ENCODE results near the gene CDKN1C. TPM values are rescaled to one million over a fixed set of nuclear protein-coding genes. Genes with fewer than 3 reads are reported as not detected.

Gene CDKN1C
- 100 to 1,000 TPM in 1 of 4 donors, 10 to 100 TPM in 1, 1 to 10 TPM in 2; 4.0 to 328 (median 17.7) TPM for polyA plus RNA-seq
- long read RNA-seq, donor 1, transcript CDKN1C-205 (2 exons, 944 nt) = minor isoform, 44 of 441 reads
- long read RNA-seq, donor 1, transcript CDKN1C-204 (4 exons, 1,771 nt) = major isoform, 224 of 441 reads
- long read RNA-seq, donor 1, transcript CDKN1C-201 (4 exons, 1,193 nt) = minor isoform, 13 of 441 reads
- long read RNA-seq, donor 1, transcript CDKN1C-203 (3 exons, 1,930 nt) = minor isoform, 85 of 441 reads
- long read RNA-seq, donor 1, partial matches to known transcripts = 21 of 441 reads
- long read RNA-seq, donor 1, other reads (novel, unspliced or antisense) = 42 of 441 reads
- long read RNA-seq, donor 2, transcript CDKN1C-204 (4 exons, 1,771 nt) = major isoform, 26 of 94 reads
- long read RNA-seq, donor 2, transcript CDKN1C-201 (4 exons, 1,193 nt) = minor isoform, 5 of 94 reads
- long read RNA-seq, donor 2, transcript CDKN1C-203 (3 exons, 1,930 nt) = minor isoform, 8 of 94 reads
- long read RNA-seq, donor 2, transcript CDKN1C-205 (2 exons, 944 nt) = minor isoform, 6 of 94 reads
- long read RNA-seq, donor 2, partial matches to known transcripts = 49 of 94 reads
- long read RNA-seq, donor 2, other reads (novel, unspliced or antisense) = 0 of 94 reads
- long read RNA-seq, donor 3, transcript CDKN1C-202 (3 exons, 1,936 nt) = minor isoform, 6 of 90 reads
- long read RNA-seq, donor 3, transcript CDKN1C-205 (2 exons, 944 nt) = minor isoform, 9 of 90 reads
- long read RNA-seq, donor 3, transcript CDKN1C-203 (3 exons, 1,930 nt) = minor isoform, 21 of 90 reads
- long read RNA-seq, donor 3, transcript CDKN1C-204 (4 exons, 1,771 nt) = major isoform, 50 of 90 reads
- long read RNA-seq, donor 3, partial matches to known transcripts = 0 of 90 reads
- long read RNA-seq, donor 3, other reads (novel, unspliced or antisense) = 0 of 90 reads
- long read RNA-seq, donor 4 = 0 reads
- long read RNA-seq, donor 5, transcript CDKN1C-205 (2 exons, 944 nt) = minor isoform, 16 of 55 reads
- long read RNA-seq, donor 5, transcript CDKN1C-203 (3 exons, 1,930 nt) = major isoform, 23 of 55 reads
- long read RNA-seq, donor 5, transcript CDKN1C-204 (4 exons, 1,771 nt) = minor isoform, 9 of 55 reads
- long read RNA-seq, donor 5, partial matches to known transcripts = 0 of 55 reads
- long read RNA-seq, donor 5, other reads (novel, unspliced or antisense) = 0 of 55 reads
- long read RNA-seq, donor 6, transcript CDKN1C-204 (4 exons, 1,771 nt) = major isoform, 61 of 270 reads
- long read RNA-seq, donor 6, transcript CDKN1C-201 (4 exons, 1,193 nt) = minor isoform, 7 of 270 reads
- long read RNA-seq, donor 6, transcript CDKN1C-203 (3 exons, 1,930 nt) = minor isoform, 23 of 270 reads
- long read RNA-seq, donor 6, transcript CDKN1C-205 (2 exons, 944 nt) = minor isoform, 20 of 270 reads
- long read RNA-seq, donor 6, partial matches to known transcripts = 157 of 270 reads
- long read RNA-seq, donor 6, other reads (novel, unspliced or antisense) = 0 of 270 reads
- long read RNA-seq, donor 7 = 0 reads
- long read RNA-seq, donor 8, partial matches to known transcripts = 0 of 9 reads
- long read RNA-seq, donor 8, other reads (novel, unspliced or antisense) = 0 of 9 reads
- long read RNA-seq, donor 9, transcript CDKN1C-204 (4 exons, 1,771 nt) = major isoform, 13 of 29 reads
- long read RNA-seq, donor 9, transcript CDKN1C-203 (3 exons, 1,930 nt) = minor isoform, 9 of 29 reads
- long read RNA-seq, donor 9, partial matches to known transcripts = 0 of 29 reads
- long read RNA-seq, donor 9, other reads (novel, unspliced or antisense) = 0 of 29 reads
- long read RNA-seq, donor 10, transcript CDKN1C-205 (2 exons, 944 nt) = minor isoform, 5 of 62 reads
- long read RNA-seq, donor 10, transcript CDKN1C-204 (4 exons, 1,771 nt) = major isoform, 42 of 62 reads
- long read RNA-seq, donor 10, transcript CDKN1C-203 (3 exons, 1,930 nt) = minor isoform, 12 of 62 reads
- long read RNA-seq, donor 10, partial matches to known transcripts = 0 of 62 reads
- long read RNA-seq, donor 10, other reads (novel, unspliced or antisense) = 0 of 62 reads

DNA sequence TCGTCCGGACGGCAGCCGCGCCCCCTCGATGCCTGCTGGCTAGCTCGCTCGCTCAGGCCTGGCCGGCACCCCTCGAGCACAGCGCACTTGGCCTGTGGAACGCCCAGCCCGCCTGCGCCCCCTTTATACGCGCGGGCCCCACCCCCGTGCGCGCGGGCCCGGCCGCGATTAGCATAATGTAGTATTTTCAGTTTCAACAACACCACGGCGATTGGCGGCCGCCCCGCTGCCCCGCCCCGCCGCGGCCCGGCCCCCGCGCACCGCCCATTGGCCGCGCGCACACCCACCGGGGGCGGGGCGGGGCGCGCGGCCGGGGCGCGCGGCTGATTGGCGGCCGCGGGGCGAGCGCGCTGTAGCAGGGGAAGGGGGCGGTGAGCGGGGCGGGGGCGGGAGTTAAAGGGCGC, at the start of gene CDKN1C:
CDKN1C (minus strand) TSS at position 98 of the 404 bp plus-strand sequence. CDS start 319 bp downstream, outside the sequence.
- Histone ChIP-seq H3K27me3 (ENCODE audit: control insufficient read depth in 3 of 3, insufficient read depth in 3 of 3, low read length in 3 of 3) (peaks cover 0 to 2% (median 0%) of the 10 kb centered on the region in 3 donors), H3K36me3 (ENCODE audit: control insufficient read depth in 3 of 3, insufficient read depth in 2 of 3, low read depth in 1 of 3, low read length in 3 of 3) (peaks cover 0 to 28% (median 0%) of the 10 kb centered on the region in 3 donors), H3K9me3 (ENCODE audit: control insufficient read depth in 2 of 2, insufficient read depth in 1 of 2, low read depth in 1 of 2, low read length in 1 of 2) (peaks cover 0 to 10% of the 10 kb centered on the region in 2 donors), H3K4me1 (ENCODE audit: control insufficient read depth in 3 of 3, insufficient read depth in 2 of 3, low read depth in 1 of 3, low read length in 2 of 3) (peaks cover 0 to 28% (median 0%) of the 10 kb centered on the region in 3 donors), H3K4me3 (ENCODE audit: low read depth in 1 of 3, low read length in 3 of 3) (peak within 1 kb of the TSS; percentile 46 to 82 (median 66)), H3K27ac (ENCODE audit: low read depth in 1 of 3, low read length in 2 of 3) (peak within 1 kb of the TSS in 2 of 3 donors; percentile 74 to 91)
- 0 to 1% (median 1%) methylated on average over 21 to 59 of the region's 61 CpGs for WGBS, 3 donors
- DNase-seq (peak; percentile 80 to 95), FAIRE-seq (no peak)

DNA sequence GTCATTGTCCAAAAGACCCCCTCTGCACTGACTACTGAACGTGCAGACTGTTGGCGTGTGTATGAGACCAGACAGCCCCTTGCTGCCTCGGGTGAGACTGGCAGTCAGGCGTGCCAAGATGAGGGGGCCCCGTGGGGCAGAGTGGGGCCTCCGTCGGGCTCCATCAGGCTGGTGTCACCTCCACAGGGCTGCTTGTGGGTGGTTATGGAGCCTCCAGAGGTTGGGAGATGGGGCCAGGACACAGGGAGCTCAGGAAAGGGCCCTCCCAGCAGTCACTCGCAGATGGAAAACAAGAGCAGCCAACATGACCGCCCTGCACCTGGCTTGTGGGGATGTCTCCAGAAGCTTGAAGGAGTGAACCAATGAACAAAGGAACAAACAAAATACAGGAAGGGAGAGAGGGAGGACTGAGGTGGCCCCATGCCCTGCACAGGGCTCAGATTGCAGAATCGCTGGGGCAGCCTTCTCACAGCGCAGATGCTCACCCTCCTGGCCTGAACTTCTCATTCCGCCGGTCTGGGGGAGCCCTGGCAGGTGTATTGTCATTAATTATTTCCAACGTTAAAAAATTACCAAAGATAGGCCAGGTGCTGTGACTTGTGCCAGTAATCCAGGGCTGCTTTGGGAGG, 49.1 kb upstream of the CDKN1C start:
- Histone ChIP-seq H3K4me1 (ENCODE audit: control insufficient read depth in 3 of 3, insufficient read depth in 2 of 3, low read depth in 1 of 3, low read length in 2 of 3) (peaks cover 0 to 10% (median 0%) of the 10 kb centered on the region in 3 donors), H3K4me3 (ENCODE audit: low read depth in 1 of 3, low read length in 3 of 3) (no peak overlapping the region), H3K27me3 (ENCODE audit: control insufficient read depth in 3 of 3, insufficient read depth in 3 of 3, low read length in 3 of 3) (peaks cover 0 to 16% (median 0%) of the 10 kb centered on the region in 3 donors), H3K36me3 (ENCODE audit: control insufficient read depth in 3 of 3, insufficient read depth in 2 of 3, low read depth in 1 of 3, low read length in 3 of 3) (no peaks in the 10 kb centered on the region), H3K9me3 (ENCODE audit: control insufficient read depth in 2 of 2, insufficient read depth in 1 of 2, low read depth in 1 of 2, low read length in 1 of 2) (peaks cover 0 to 24% of the 10 kb centered on the region in 2 donors), H3K27ac (ENCODE audit: low read depth in 1 of 3, low read length in 2 of 3) (no peak overlapping the region)
- WGBS, 3 donors = 74 to 86% (median 82%) methylated on average over 14 of the region's 14 CpGs
- DNase-seq = no peak
- no peak for FAIRE-seq

DNA sequence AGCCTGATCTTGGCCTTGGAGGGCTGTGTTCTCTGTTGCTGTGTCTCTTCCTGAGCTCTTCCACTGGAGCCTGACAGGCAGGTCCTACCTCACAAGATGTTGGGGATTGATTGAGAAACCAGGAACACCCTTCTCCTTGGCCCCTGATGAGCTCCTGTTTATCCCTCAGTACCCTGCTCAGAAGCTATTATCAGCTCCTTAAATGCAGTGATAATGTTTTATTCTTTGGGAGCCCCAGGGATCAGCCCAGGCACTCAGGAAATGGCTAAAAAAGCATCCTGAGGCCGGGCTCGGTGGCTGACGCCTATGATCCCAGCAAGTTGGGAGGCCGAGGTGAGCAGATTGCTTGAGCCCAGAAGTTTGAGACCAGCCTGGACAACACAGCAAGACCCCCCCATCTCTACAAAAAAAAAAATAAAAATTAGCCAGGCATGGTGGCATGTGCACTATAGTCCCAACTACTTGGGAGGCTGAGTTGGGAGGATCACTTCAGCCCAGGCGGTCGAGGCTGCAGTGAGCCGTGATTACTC, 48.5 kb upstream of the CDKN1C start:
- H3K4me1 ChIP-seq (ENCODE audit: control insufficient read depth in 3 of 3, insufficient read depth in 2 of 3, low read depth in 1 of 3, low read length in 2 of 3) = peaks cover 0 to 12% (median 0%) of the 10 kb centered on the region in 3 donors
- no peak overlapping the region for H3K4me3 ChIP-seq (ENCODE audit: low read depth in 1 of 3, low read length in 3 of 3)
- 91 to 94% (median 94%) methylated on average over 7 of the region's 7 CpGs for WGBS, 3 donors
- no peak overlapping the region for H3K27ac ChIP-seq (ENCODE audit: low read depth in 1 of 3, low read length in 2 of 3)
- H3K9me3 ChIP-seq (ENCODE audit: control insufficient read depth in 2 of 2, insufficient read depth in 1 of 2, low read depth in 1 of 2, low read length in 1 of 2) = peaks cover 0 to 18% of the 10 kb centered on the region in 2 donors
- FAIRE-seq (no peak), DNase-seq (no peak)
- no peaks in the 10 kb centered on the region for H3K36me3 ChIP-seq (ENCODE audit: control insufficient read depth in 3 of 3, insufficient read depth in 2 of 3, low read depth in 1 of 3, low read length in 3 of 3)
- peaks cover 0 to 19% (median 0%) of the 10 kb centered on the region in 3 donors for H3K27me3 ChIP-seq (ENCODE audit: control insufficient read depth in 3 of 3, insufficient read depth in 3 of 3, low read length in 3 of 3)

DNA sequence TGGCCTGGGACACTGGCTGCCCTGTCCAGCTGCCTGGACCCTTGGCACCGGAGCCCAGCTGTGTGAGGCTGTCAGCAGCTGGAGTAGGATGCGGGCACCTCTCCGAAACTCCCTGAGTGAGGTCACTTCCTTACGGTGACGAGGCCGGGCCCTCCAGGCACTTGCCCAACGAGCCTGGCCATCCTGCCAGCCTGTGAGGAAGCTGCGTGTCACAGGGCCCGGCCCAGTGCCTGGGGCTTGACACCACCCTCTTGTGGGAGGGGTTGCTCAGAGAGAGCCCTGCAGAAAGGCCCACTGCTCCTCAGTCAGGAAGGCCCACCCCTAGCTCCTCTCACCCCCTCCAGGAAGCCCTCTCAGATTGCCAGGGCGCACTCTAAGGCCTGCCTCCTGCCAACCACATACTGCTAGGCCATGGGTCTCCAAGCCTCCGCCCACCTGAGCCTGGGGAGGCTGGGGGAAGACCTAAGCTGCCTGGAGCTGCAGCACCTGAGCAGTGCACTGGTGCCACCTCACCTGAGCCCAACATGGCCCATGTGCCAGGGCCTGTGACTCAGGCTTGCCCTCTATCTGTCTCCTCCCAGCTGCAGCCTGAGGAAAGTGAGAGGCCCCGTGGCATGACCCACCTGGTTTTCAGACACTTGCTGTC, 47.9 kb upstream of the CDKN1C start:
- Histone ChIP-seq H3K27ac (ENCODE audit: low read depth in 1 of 3, low read length in 2 of 3) (no peak overlapping the region), H3K4me1 (ENCODE audit: control insufficient read depth in 3 of 3, insufficient read depth in 2 of 3, low read depth in 1 of 3, low read length in 2 of 3) (peaks cover 0 to 15% (median 0%) of the 10 kb centered on the region in 3 donors), H3K4me3 (ENCODE audit: low read depth in 1 of 3, low read length in 3 of 3) (no peak overlapping the region), H3K27me3 (ENCODE audit: control insufficient read depth in 3 of 3, insufficient read depth in 3 of 3, low read length in 3 of 3) (peaks cover 0 to 24% (median 0%) of the 10 kb centered on the region in 3 donors), H3K36me3 (ENCODE audit: control insufficient read depth in 3 of 3, insufficient read depth in 2 of 3, low read depth in 1 of 3, low read length in 3 of 3) (no peaks in the 10 kb centered on the region), H3K9me3 (ENCODE audit: control insufficient read depth in 2 of 2, insufficient read depth in 1 of 2, low read depth in 1 of 2, low read length in 1 of 2) (peaks cover 0 to 13% of the 10 kb centered on the region in 2 donors)
- DNase-seq (peak in 1 of 2 donors; percentile 35), FAIRE-seq (no peak)
- 43 to 48% (median 43%) methylated on average over 10 to 12 of the region's 12 CpGs for WGBS, 3 donors

DNA sequence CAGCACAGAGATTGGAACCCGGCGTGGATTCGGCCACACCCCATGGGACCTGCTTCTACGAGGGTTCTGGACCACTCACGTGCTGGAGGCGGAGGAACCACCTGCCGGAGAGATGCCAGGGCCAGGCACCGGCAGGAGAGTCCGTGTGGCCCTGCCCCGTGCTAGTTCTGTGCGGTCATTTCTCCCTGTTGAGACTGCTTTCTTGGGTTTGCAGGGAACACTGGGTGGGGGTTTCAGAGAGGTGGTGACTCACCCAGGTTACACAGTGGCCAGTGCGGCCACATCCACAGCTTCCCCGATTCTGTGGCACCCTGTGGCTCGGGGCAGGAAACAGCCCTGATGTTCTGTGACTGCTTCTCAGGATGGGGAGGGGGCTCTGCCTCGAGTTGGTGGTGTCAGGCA, 47.3 kb upstream of the CDKN1C start:
- H3K9me3 ChIP-seq (ENCODE audit: control insufficient read depth in 2 of 2, insufficient read depth in 1 of 2, low read depth in 1 of 2, low read length in 1 of 2) = peaks cover 0 to 12% of the 10 kb centered on the region in 2 donors
- H3K27ac ChIP-seq (ENCODE audit: low read depth in 1 of 3, low read length in 2 of 3) = no peak overlapping the region
- FAIRE-seq (no peak), DNase-seq (no peak)
- no peak overlapping the region for H3K4me3 ChIP-seq (ENCODE audit: low read depth in 1 of 3, low read length in 3 of 3)
- H3K36me3 ChIP-seq (ENCODE audit: control insufficient read depth in 3 of 3, insufficient read depth in 2 of 3, low read depth in 1 of 3, low read length in 3 of 3) = no peaks in the 10 kb centered on the region
- H3K27me3 ChIP-seq (ENCODE audit: control insufficient read depth in 3 of 3, insufficient read depth in 3 of 3, low read length in 3 of 3) = peaks cover 0 to 30% (median 0%) of the 10 kb centered on the region in 3 donors
- 64 to 68% (median 67%) methylated on average over 14 to 15 of the region's 15 CpGs for WGBS, 3 donors
- peaks cover 0 to 20% (median 0%) of the 10 kb centered on the region in 3 donors for H3K4me1 ChIP-seq (ENCODE audit: control insufficient read depth in 3 of 3, insufficient read depth in 2 of 3, low read depth in 1 of 3, low read length in 2 of 3)

DNA sequence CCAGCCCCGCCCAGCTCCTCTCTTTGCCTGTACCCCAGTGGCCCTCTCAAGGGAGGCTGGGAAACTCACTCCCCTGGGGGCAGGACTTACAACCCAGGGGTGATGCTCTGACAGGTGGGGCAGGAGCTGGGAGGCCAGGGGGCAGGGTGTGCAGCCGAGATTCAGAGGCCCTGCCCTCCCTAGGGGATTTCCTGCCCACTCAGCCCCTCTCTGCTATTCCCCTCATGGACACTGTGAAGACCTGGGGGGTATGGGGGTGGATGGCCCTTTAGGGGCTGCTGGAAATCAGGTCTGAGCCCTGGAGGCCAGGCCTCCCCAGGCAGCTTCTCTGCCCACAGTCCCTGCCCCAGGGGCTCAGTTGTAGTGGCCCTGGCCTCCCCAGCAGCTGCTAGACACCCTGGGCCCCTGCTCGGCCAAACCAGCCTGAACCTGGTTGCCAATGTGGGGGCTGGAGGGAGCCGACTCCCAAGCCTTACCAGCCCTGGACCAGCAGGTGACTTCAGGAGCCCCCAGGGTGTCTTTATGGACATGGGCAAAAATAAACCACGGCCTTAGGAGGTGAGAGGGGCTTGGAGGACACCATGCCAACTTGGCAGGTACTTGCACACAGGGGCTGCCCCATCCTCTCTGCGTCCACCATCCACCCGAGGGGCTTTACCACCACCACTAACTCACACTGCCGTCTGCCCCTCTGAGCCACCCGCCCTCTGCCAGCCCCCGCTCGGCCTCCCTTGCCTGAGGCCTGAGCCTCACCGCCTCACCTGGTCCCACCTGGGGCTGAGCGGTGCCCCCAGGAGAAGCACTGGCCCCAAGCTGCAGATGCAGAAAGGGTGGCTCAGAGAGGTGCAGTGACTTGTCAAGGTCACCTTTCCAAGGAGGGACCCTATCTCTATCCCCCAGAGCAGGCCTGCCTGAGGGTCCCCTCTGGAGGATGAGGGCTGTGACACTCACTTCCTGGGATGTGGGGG, 46.5 kb upstream of the CDKN1C start:
- no peaks in the 10 kb centered on the region for H3K36me3 ChIP-seq (ENCODE audit: control insufficient read depth in 3 of 3, insufficient read depth in 2 of 3, low read depth in 1 of 3, low read length in 3 of 3)
- whole genome bisulfite sequencing, 3 donors = 77 to 79% (median 79%) methylated on average over 12 to 13 of the region's 13 CpGs
- no peak overlapping the region for H3K4me3 ChIP-seq (ENCODE audit: low read depth in 1 of 3, low read length in 3 of 3)
- H3K4me1 ChIP-seq (ENCODE audit: control insufficient read depth in 3 of 3, insufficient read depth in 2 of 3, low read depth in 1 of 3, low read length in 2 of 3) = peaks cover 0 to 20% (median 0%) of the 10 kb centered on the region in 3 donors
- FAIRE-seq (no peak), DNase-seq (no peak)
- peaks cover 0 to 5% of the 10 kb centered on the region in 2 donors for H3K9me3 ChIP-seq (ENCODE audit: control insufficient read depth in 2 of 2, insufficient read depth in 1 of 2, low read depth in 1 of 2, low read length in 1 of 2)
- H3K27ac ChIP-seq (ENCODE audit: low read depth in 1 of 3, low read length in 2 of 3) = no peak overlapping the region
- H3K27me3 ChIP-seq (ENCODE audit: control insufficient read depth in 3 of 3, insufficient read depth in 3 of 3, low read length in 3 of 3) = peaks cover 0 to 38% (median 0%) of the 10 kb centered on the region in 3 donors
